Endothelial cell of umbilical vein (primary cell): Measurements from ENCODE around the gene MDFI. TPM values are rescaled to one million over a fixed set of nuclear protein-coding genes. Genes with fewer than 3 reads are reported as not detected.

Experiments
- BruUV-seq: library from RNA; stranded (reverse); fragments of 400-500 nt; replicated peaks from 2 replicates; lab custom pipeline; 2021; lab: Mats Ljungman, UMichigan
- CTCF ChIA-PET: fragments of 300-600, 350-600 bp; sonication (Branson Sonifier 250); formaldehyde crosslinking; loops from one replicate; lab custom pipeline; 2021; ENCODE audit warnings: antibody characterized with exemption, inconsistent platforms; lab: Charles Lee
- POLR2A ChIA-PET: fragments of 300-600, 350-600 bp; sonication (Branson Sonifier 250); formaldehyde crosslinking; loops from one replicate; lab custom pipeline; 2021; ENCODE audit warnings: antibody characterized with exemption, inconsistent platforms; lab: Charles Lee
- DNase-seq: peaks from one replicate; pipeline ENCODE4 v3.0.0-alpha.2; 2011; ENCODE audit warnings: low read depth, low spot score
- FAIRE-seq: peaks from 2 replicates; lab custom pipeline; 2011; peaks lifted over from hg19 to GRCh38; lab: Jason Lieb, UNC
- H2AFZ ChIP-seq: 2 replicates; pipeline ENCODE4 v1.6.0; 2012; ENCODE audit warnings: low read depth, low read length, control low read depth, inconsistent platforms
- H3K27ac ChIP-seq: 2 replicates; pipeline ENCODE4 v1.5.1; 2011; ENCODE audit warnings: low read depth, mild to moderate bottlenecking, control low read depth, low read length, moderate library complexity; ENCODE audit not compliant: insufficient read depth
- H3K27me3 ChIP-seq, 2 experiments: 2 replicates each; pipeline versions ENCODE4 v1.6.0 to v1.6.1; 2011; ENCODE audit warnings: low read length in 2 of 2, mixed read lengths in 1 of 2; ENCODE audit not compliant: control insufficient read depth in 2 of 2, insufficient read depth in 2 of 2
- H3K36me3 ChIP-seq, 2 experiments: 2 replicates in 1 of 2; 3 replicates in 1 of 2; pipeline ENCODE4 v1.5.1; 2011; ENCODE audit warnings: low read length in 2 of 2, mild to moderate bottlenecking in 1 of 2, moderate library complexity in 1 of 2; ENCODE audit not compliant: control insufficient read depth in 2 of 2, insufficient read depth in 2 of 2; ENCODE audit errors: extremely low read depth in 1 of 2
- H3K4me1 ChIP-seq: 3 replicates; pipeline ENCODE4 v1.5.1; 2011; ENCODE audit warnings: mild to moderate bottlenecking, low read length; ENCODE audit not compliant: control insufficient read depth, insufficient read depth; ENCODE audit errors: extremely low read depth
- H3K4me2 ChIP-seq: 2 replicates; pipeline ENCODE4 v1.6.1; 2011; ENCODE audit warnings: low read length, control low read depth, mixed read lengths; ENCODE audit not compliant: insufficient read depth
- H3K4me3 ChIP-seq, 3 experiments: fragments of 200-600 bp in 1 of 3; sonication (generic), shearing (Covaris generic) in 1 of 3; replicated peaks in 1 of 3; 2 replicates each; pipeline ENCODE4 v1.5.1; 2011 to 2016; ENCODE audit warnings: control low read depth in 3 of 3, low read length in 3 of 3, mild to moderate bottlenecking in 2 of 3, inconsistent platforms in 1 of 3, low read depth in 1 of 3, moderate library complexity in 1 of 3; ENCODE audit not compliant: insufficient read depth in 1 of 3
- H3K79me2 ChIP-seq: 2 replicates; pipeline ENCODE4 v1.6.0; 2012; ENCODE audit warnings: low read length, inconsistent platforms; ENCODE audit not compliant: control insufficient read depth, insufficient read depth
- H3K9ac ChIP-seq: replicated peaks from 2 replicates; pipeline ENCODE3; 2011; ENCODE audit warnings: low read length, control low read depth; ENCODE audit not compliant: insufficient read depth; ENCODE audit errors: extremely low read depth
- H3K9me1 ChIP-seq: replicated peaks from 3 replicates; pipeline ENCODE4 v1.6.0; 2011; ENCODE audit warnings: mild to moderate bottlenecking, low read length; ENCODE audit not compliant: control insufficient read depth, insufficient read depth; ENCODE audit errors: extremely low read depth
- H3K9me3 ChIP-seq: replicated peaks from 2 replicates; pipeline ENCODE4 v1.5.1; 2012; ENCODE audit warnings: low read length, inconsistent platforms; ENCODE audit not compliant: control insufficient read depth, insufficient read depth
- H4K20me1 ChIP-seq: replicated peaks from 2 replicates; pipeline ENCODE3; 2011; ENCODE audit warnings: mild to moderate bottlenecking, low read length; ENCODE audit not compliant: control insufficient read depth, insufficient read depth; ENCODE audit errors: extremely low read depth
- CTCF ChIP-seq, 2 donors: IDR thresholded peaks; 1 replicate in 1 of 2; 2 replicates in 1 of 2; pipeline ENCODE4 v1.5.1; 2011; ENCODE audit warnings: low read length in 2 of 2, mild to moderate bottlenecking in 2 of 2, moderate library complexity in 2 of 2, control low read depth in 1 of 2, inconsistent platforms in 1 of 2, low read depth in 1 of 2; ENCODE audit not compliant: insufficient read depth in 1 of 2; ENCODE audit errors: extremely low read depth in 1 of 2
- EZH2 ChIP-seq: IDR thresholded peaks from 2 replicates; pipeline ENCODE4 v1.6.1; 2012; ENCODE audit warnings: borderline replicate concordance, low read depth, mild to moderate bottlenecking, moderate library complexity, low read length, inconsistent platforms; ENCODE audit not compliant: severe bottlenecking
- FOS ChIP-seq: IDR thresholded peaks from 2 replicates; pipeline ENCODE4 v1.6.1; 2011; ENCODE audit warnings: mild to moderate bottlenecking, low read length, moderate library complexity, borderline replicate concordance; ENCODE audit not compliant: insufficient read depth
- GATA2 ChIP-seq: IDR thresholded peaks from 2 replicates; pipeline ENCODE4 v1.7.0; 2011; ENCODE audit warnings: low read depth, mild to moderate bottlenecking, moderate library complexity, mixed read lengths, low read length; ENCODE audit not compliant: insufficient read length, insufficient read depth
- JUN ChIP-seq: IDR thresholded peaks from 2 replicates; pipeline ENCODE4 v1.6.1; 2011; ENCODE audit warnings: borderline replicate concordance, low read depth; ENCODE audit not compliant: insufficient read length, insufficient read depth
- MAX ChIP-seq: IDR thresholded peaks from 2 replicates; pipeline ENCODE4 v1.6.1; 2011; ENCODE audit not compliant: insufficient read depth, insufficient read length
- MYC ChIP-seq: IDR thresholded peaks from one replicate; pipeline ENCODE4 v1.6.1; 2011; ENCODE audit warnings: mild to moderate bottlenecking, low read depth, low read length
- POLR2A ChIP-seq: IDR thresholded peaks from 2 replicates; pipeline ENCODE4 v1.6.1; 2012; ENCODE audit warnings: low read depth, mild to moderate bottlenecking, control low read depth, low read length
- POLR2AphosphoS5 ChIP-seq: IDR thresholded peaks from 2 replicates; pipeline ENCODE4 v1.6.1; 2012; ENCODE audit warnings: low read depth, mild to moderate bottlenecking, control low read depth, low read length, moderate library complexity; ENCODE audit not compliant: insufficient read depth
- dilution Hi-C: fragments of 300-500 bp; cut with MboI; formaldehyde crosslinking; loops from one replicate; pipeline ENCODE4 v1.15.0; 2019; ENCODE audit warnings: low sequenced_read_pairs; ENCODE audit not compliant: extremely low pct_ligation_motif_present
- intact Hi-C: fragments of 100-400 bp; cut with micrococcal nuclease; formaldehyde crosslinking; loops from one replicate; pipeline ENCODE4 v1.10.0; 2022
- polyA plus RNA-seq, 4 experiments: library from polyadenylated mRNA; depleted of rRNA in 3 of 4; stranded (reverse) in 3 of 4; unstranded in 1 of 4; fragments of >200 nt; gene quantifications; 2 replicates each; pipeline versions ENCODE4 v1.2.1 to v1.2.3, GENCODE V29; 2011 to 2012; ENCODE audit warnings: missing spikeins in 1 of 4
- total RNA-seq: library from RNA; stranded (reverse); gene quantifications from 2 replicates; pipeline ENCODE4 v1.2.3, GENCODE V29; 2021

MDFI gene
- total and polyA plus RNA-seq, 2 donors (not counting 3 experiments of a cell fraction or from before 2014, with no cell fraction given): 32.4 to 74.1 TPM

GRCh38 chr6:41621367-41621766 lies 16.9 kb upstream of the MDFI start:
- POLR2A ChIA-PET: no interaction called here
- dilution Hi-C loops: no loop called here

GRCh38 chr6:41621802-41622201 lies 16.5 kb upstream of the MDFI start:
- Histone ChIP-seq H3K27me3 (peaks cover 2 to 7% of the 10 kb centered on the region in 2 experiments), H2AFZ (no peak overlapping the region), H3K9ac (no peak overlapping the region), H4K20me1 (no peaks in the 10 kb centered on the region), H3K27ac (no peak overlapping the region), H3K36me3 (no peaks in the 10 kb centered on the region), H3K4me3 (no peak overlapping the region), H3K9me3 (no peaks in the 10 kb centered on the region), H3K4me2 (no peak overlapping the region), H3K4me1 (peaks cover 22% of the 10 kb centered on the region), H3K79me2 (no peaks in the 10 kb centered on the region), H3K9me1 (no peaks in the 10 kb centered on the region)
- ChIA-PET POLR2A (no interaction called here), CTCF (no interaction called here)
- TF ChIP-seq JUN (no peak), MAX (no peak), POLR2A (no peak), GATA2 (no peak), POLR2AphosphoS5 (no peak), EZH2 (no peak), MYC (no peak), CTCF (IDR thresholded peaks at IDR 0.05; ENCODE audit: extremely low read depth in 1 of 2, insufficient read depth in 1 of 2, low read depth in 1 of 2, low read length in 2 of 2) (no peak), FOS (no peak)
- DNase-seq (no peak), FAIRE-seq (no peak)
- BruUV-seq: no TSS peak
- intact Hi-C loops: no loop called here
- dilution Hi-C loops: no loop called here

More at GRCh38 chr6:41621367-41621766, 16.9 kb upstream of the MDFI start:
- Histone ChIP-seq H3K4me2 (no peak overlapping the region), H3K27me3 (peaks cover 2 to 7% of the 10 kb centered on the region in 2 experiments), H3K9ac (no peak overlapping the region), H3K9me3 (no peaks in the 10 kb centered on the region), H3K79me2 (no peaks in the 10 kb centered on the region), H2AFZ (no peak overlapping the region), H3K4me3 (no peak overlapping the region), H3K9me1 (no peaks in the 10 kb centered on the region), H3K27ac (no peak overlapping the region), H3K36me3 (no peaks in the 10 kb centered on the region), H4K20me1 (no peaks in the 10 kb centered on the region), H3K4me1 (peaks cover 17% of the 10 kb centered on the region)
- DNase-seq (no peak), FAIRE-seq (no peak)
- TF ChIP-seq MYC: no peak
- intact Hi-C loops: no loop called here
- BruUV-seq: no TSS peak
- CTCF ChIA-PET: no interaction called here
